GM18517 (cell line): ENCODE measurements around the gene MEF2D.

ENCODE experiments used
- ATAC-seq: cut with Tn5 transposase; IDR thresholded peaks from one replicate; pipeline ENCODE4 v1.9.1; 2021; ENCODE audit warnings: mild to moderate bottlenecking, moderate library complexity; ENCODE audit not compliant: unreplicated experiment

The MEF2D gene

DNA sequence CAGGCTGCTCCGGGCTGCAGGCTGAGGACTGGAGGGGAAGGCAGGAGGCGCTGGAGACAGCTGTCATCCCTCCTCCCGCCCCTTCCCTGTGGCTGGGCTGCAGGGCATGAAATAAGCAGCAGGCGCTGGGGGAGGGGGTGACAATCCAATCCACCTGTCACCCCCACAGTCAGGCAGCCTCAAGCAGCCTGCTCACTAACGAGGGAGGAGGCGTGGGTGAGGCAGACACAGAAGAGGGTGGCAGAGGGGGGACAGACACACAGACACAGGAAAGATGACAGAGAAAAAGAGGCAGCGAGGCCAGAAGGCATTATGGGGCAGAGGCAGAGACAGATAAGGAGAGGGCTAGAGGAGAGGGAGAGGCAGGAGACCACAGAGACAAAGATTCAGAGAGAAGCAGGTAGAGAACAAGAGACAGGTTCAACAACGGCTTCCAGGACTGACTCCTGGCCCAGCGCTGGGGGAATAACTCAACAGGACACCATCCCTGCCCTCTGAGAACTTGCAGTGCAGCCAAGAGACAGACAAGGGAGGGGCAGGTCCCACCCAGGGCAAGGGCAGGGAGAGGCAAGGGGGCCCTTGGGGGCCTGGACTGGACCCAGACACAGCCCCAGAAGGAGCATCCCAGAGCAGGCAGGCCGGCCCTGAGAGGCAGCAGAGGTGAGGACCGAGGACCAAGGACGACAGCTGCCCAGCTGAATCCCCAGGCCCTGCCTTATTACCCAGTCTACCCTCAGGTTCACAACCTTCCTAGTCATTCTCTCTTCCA, 11.2 kb downstream of the MEF2D start:
- peak; percentile 8 for ATAC-seq

- ATAC-seq: peak; percentile 54
These were observed 11.9 kb downstream of the MEF2D start for GRCh38 chr1:156488566-156489165.

DNA sequence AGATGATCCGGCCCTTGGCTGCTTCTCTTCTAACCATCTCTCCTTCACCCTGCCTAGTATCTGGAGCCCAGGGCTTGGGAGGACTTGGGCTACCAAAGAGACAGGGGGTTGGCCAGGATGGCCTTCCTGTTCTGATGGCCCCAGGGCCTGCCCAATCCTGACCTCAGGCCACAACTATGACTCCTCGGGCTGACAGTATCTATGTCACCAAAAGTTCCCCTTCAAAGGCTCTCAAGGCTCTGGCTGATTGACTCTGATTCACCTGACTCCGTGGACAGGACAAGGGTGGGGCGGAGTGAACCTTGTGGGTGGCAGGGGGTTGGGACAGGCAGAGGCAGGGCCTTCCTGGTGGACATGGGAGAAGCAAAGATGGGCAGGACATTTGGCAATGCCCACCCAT, 12.7 kb downstream of the MEF2D start:
- no peak for ATAC-seq

GRCh38 chr1:156486421-156487344, 13.9 kb downstream of the MEF2D start:
- ATAC-seq: no peak

GRCh38 chr1:156485984-156486383, 14.6 kb downstream of the MEF2D start:
- no peak for ATAC-seq

DNA sequence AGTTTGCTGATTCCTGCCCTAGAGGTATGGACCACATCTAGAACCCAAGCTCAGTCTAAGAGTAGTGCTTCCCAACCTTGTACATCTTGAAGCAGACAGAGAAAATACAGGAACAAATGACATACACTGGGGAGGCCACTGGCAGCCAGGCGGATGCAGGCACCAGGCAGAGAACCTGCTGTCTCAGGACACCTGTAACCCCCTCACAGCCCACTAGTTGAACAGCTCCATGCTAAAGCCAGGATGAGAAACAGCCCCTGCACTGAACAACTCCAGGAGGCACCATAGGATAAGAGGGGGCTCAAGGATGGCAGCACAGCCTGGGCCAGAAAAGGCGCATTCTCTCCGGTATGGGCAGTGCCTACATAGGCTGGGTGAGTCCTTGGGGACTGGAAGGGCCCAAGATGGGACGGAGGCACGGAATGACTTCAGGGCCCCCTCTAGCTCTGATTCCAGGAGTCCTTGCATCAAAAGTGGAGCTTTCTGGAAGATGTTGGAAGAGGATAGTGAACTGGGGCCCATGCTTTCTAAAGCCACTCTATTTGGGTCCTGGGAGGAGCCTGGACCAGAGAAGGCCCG, 16.0 kb downstream of the MEF2D start:
- ATAC-seq: no peak

GRCh38 chr1:156483397-156483796, 17.2 kb downstream of the MEF2D start:
- no peak for ATAC-seq

- ATAC-seq: no peak
These were observed 18.3 kb downstream of the MEF2D start for GRCh38 chr1:156482276-156482675.

DNA sequence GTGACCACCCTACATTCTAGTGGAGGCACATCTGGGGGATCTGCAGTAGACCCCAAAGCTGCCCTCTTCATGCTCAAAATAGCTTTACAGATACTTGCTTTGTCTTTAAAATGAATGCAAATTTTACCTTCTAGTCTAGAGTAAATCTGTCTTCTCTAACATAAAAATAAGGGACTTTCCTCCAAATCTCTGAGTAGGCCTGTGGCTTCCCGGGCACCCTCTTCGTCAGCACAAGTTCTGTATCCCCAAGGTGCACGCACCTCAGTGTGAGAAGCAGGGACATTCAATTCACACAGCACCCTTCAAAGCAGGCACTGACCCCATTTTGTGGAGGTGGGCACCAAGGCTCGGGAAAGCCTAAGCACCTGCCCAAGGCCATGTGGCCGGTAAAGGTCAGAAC, 19.0 kb downstream of the MEF2D start:
- ATAC-seq: no peak

- ATAC-seq: no peak
These were observed 20.0 kb downstream of the MEF2D start for GRCh38 chr1:156480411-156481192.

DNA sequence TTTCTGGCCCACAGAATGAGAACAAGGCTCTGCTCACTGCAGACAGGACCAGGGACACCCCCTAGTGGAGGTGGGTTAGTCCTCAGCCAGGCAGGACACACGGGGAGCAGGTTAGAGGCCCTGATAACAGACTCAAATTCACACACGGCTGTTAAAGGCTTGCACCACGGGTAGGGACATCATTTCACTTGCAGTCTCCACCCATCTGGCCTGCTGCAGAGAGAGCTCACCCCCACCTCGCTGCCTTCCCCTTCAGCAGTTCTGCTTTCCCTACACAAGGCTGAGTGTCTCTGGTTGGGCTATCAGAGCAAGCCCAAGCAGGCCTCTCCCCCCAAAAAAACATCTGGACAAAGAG, 20.6 kb downstream of the MEF2D start:
- no peak for ATAC-seq

GRCh38 chr1:156479093-156480015, 21.2 kb downstream of the MEF2D start:
- ATAC-seq: no peak

DNA sequence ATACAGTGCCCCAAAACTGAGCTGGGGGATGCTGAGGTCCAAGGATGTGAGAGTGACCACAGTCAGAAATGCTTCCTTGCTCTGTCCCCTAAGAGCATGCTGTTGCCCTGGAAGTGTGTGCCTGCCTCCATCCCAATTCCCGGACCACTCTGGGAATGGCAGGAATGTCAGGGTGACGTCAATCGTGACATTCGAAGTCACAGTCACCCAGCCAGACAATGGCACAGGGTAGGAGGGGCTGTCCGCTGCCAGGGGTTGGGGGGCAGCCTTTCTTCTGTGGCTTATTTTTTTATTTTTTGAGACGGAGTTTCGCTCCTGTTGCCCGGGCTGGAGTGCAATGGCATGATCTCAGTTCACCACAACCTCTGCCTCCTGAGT, 22.3 kb downstream of the MEF2D start:
- no peak for ATAC-seq

GRCh38 chr1:156477526-156478249, 22.9 kb downstream of the MEF2D start:
- ATAC-seq: no peak

- ATAC-seq: no peak
These were observed 23.9 kb downstream of the MEF2D start for GRCh38 chr1:156476501-156477298.

- ATAC-seq: no peak
These were observed 24.7 kb downstream of the MEF2D start for GRCh38 chr1:156475568-156476500.

DNA sequence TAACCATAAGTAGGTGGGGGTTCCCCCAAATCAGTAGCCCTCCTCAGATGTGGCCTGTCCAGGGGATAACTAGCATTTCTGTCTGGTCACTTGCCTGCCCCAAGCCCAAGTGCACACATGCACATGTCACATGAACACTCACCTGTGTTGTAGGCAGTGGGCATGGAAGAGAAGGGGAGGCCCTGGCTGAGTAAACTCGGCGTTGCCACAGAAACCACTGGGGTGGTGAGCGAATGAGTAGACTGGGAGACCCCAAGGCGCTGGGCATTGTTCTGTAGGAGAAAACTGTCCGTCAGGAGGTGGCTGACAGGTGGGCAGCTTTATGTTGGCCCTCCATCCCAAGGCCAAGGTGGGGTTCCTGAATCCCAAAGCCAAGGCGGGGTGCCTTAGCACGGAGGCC, 25.6 kb downstream of the MEF2D start:
- no peak for ATAC-seq
